Liver (tissue), 9 donors: Measurements from ENCODE around the gene CNTN2. TPM values are rescaled to one million over a fixed set of nuclear protein-coding genes. Genes with fewer than 3 reads are reported as not detected.

Experiments used
- DNase-seq: peaks from one replicate; pipeline ENCODE4 v3.0.0-alpha.2; 2017; ENCODE audit warnings: low spot score
- H3K27ac ChIP-seq, 2 donors: one replicate each; pipeline ENCODE4 v1.7.0; 2013; ENCODE audit warnings: inconsistent platforms in 2 of 2, low read length in 2 of 2, control low read depth in 1 of 2, low read depth in 1 of 2, mild to moderate bottlenecking in 1 of 2
- H3K27me3 ChIP-seq, 4 donors: one replicate each; pipeline versions ENCODE4 v1.6.1 to v1.7.0; 2013; ENCODE audit warnings: low read length in 3 of 4, inconsistent platforms in 1 of 4, mild to moderate bottlenecking in 1 of 4, moderate library complexity in 1 of 4; ENCODE audit not compliant: control insufficient read depth in 4 of 4, insufficient read depth in 4 of 4
- H3K36me3 ChIP-seq, 4 donors: one replicate each; pipeline versions ENCODE4 v1.6.1 to v1.7.0; 2013; ENCODE audit warnings: low read length in 3 of 4, mild to moderate bottlenecking in 3 of 4, low read depth in 1 of 4, moderate library complexity in 1 of 4; ENCODE audit not compliant: control insufficient read depth in 4 of 4, insufficient read depth in 3 of 4
- H3K4me1 ChIP-seq, 4 donors: one replicate each; pipeline versions ENCODE4 v1.6.1 to v1.7.0; 2013; ENCODE audit warnings: low read length in 3 of 4, mild to moderate bottlenecking in 3 of 4, moderate library complexity in 1 of 4; ENCODE audit not compliant: control insufficient read depth in 4 of 4, insufficient read depth in 4 of 4
- H3K4me3 ChIP-seq, 3 donors: one replicate each; pipeline versions ENCODE4 v1.6.1 to v1.7.0; 2013; ENCODE audit warnings: low read length in 3 of 3, control low read depth in 1 of 3, low read depth in 1 of 3, mild to moderate bottlenecking in 1 of 3
- H3K9ac ChIP-seq, 2 donors: one replicate each; pipeline ENCODE4 v1.7.0; 2013; ENCODE audit warnings: low read length in 2 of 2, mild to moderate bottlenecking in 2 of 2, moderate library complexity in 2 of 2, control low read depth in 1 of 2, low read depth in 1 of 2
- H3K9me3 ChIP-seq, 4 donors: one replicate each; pipeline versions ENCODE4 v1.6.1 to v1.7.0; 2013; ENCODE audit warnings: low read length in 3 of 4; ENCODE audit not compliant: control insufficient read depth in 4 of 4
- ATF3 ChIP-seq: IDR thresholded peaks from 2 replicates; pipeline ENCODE4 v1.6.1; 2016; ENCODE audit warnings: antibody characterized with exemption
- EGR1 ChIP-seq, 2 donors: IDR thresholded peaks; 2 replicates each; pipeline ENCODE4 v1.6.1; 2016 to 2018; ENCODE audit warnings: antibody characterized with exemption in 2 of 2, low read depth in 2 of 2
- FOXA1 ChIP-seq: IDR thresholded peaks from 2 replicates; pipeline ENCODE4 v1.6.1; 2016; ENCODE audit warnings: antibody characterized with exemption
- FOXA2 ChIP-seq: IDR thresholded peaks from 2 replicates; pipeline ENCODE4 v1.6.1; 2016; ENCODE audit warnings: antibody characterized with exemption
- GABPA ChIP-seq, 2 donors: IDR thresholded peaks in 1 of 2; conservative IDR thresholded peaks in 1 of 2; 2 replicates each; pipeline ENCODE4 v1.6.1; 2016; ENCODE audit warnings: antibody characterized with exemption in 2 of 2, mild to moderate bottlenecking in 1 of 2, moderate library complexity in 1 of 2
- HNF4A ChIP-seq, 2 donors: conservative IDR thresholded peaks; 2 replicates each; pipeline ENCODE4 v1.6.1; 2016; ENCODE audit warnings: antibody characterized with exemption in 2 of 2, mild to moderate bottlenecking in 2 of 2
- HNF4G ChIP-seq: IDR thresholded peaks from 2 replicates; pipeline ENCODE4 v1.6.1; 2016; ENCODE audit warnings: antibody characterized with exemption
- JUND ChIP-seq, 2 donors: IDR thresholded peaks; 2 replicates each; pipeline ENCODE4 v1.6.1; 2016; ENCODE audit warnings: antibody characterized with exemption in 2 of 2
- NR2F2 ChIP-seq: IDR thresholded peaks from 2 replicates; pipeline ENCODE4 v1.6.1; 2016; ENCODE audit warnings: antibody characterized with exemption
- REST ChIP-seq: IDR thresholded peaks from 2 replicates; pipeline ENCODE4 v1.6.1; 2016; ENCODE audit warnings: antibody characterized with exemption, mild to moderate bottlenecking
- RXRA ChIP-seq, 2 donors: IDR thresholded peaks; 2 replicates each; pipeline ENCODE4 v1.6.1; 2017 to 2018; ENCODE audit warnings: antibody characterized with exemption in 2 of 2, mild to moderate bottlenecking in 1 of 2
- TAF1 ChIP-seq: conservative IDR thresholded peaks from 2 replicates; pipeline ENCODE4 v1.6.1; 2016; ENCODE audit warnings: antibody characterized with exemption, mild to moderate bottlenecking
- WGBS: extraction: QIAGEN DNeasy Blood & Tissue Kit; methylation state at CpG from one replicate; pipeline ENCODE4 v1.1.7; 2013; 5-methylcytosine and 5-hydroxymethylcytosine counted together
- polyA plus RNA-seq, 2 donors: library from polyadenylated mRNA; stranded (reverse) in 1 of 2; unstranded in 1 of 2; fragments of 200-250 nt in 1 of 2; fragments of >200 nt in 1 of 2; fragmentation: Nextera tagmentation in 1 of 2; extraction: Ambion mirVana in 1 of 2; gene quantifications; one replicate each; pipeline versions ENCODE4 v1.2.1 to v1.2.3, GENCODE V29; 2013 to 2015
- total RNA-seq, 2 donors: library from RNA; depleted of rRNA; stranded (reverse); fragments of >200 nt; gene quantifications; one replicate each; pipeline ENCODE4 v1.2.3, GENCODE V29; 2014
- TF ChIP-seq, protein P1 (sequence below): fragments of 150-350 bp; IDR thresholded peaks from 2 replicates; pipeline ENCODE4 v1.5.1; 2017; ENCODE audit warnings: improper control_type of control experiment, low read depth, low read length; ENCODE audit not compliant: missing input control
- donor health status: healthy.
- donor health status: healthy.
- donor health status: healthy.
- donor health status: healthy.
- donor health status: healthy.

CNTN2 gene
- total and polyA plus RNA-seq, 4 donors: 0.05 to 0.25 (median 0.17) TPM

- TF ChIP-seq, protein P1, sequence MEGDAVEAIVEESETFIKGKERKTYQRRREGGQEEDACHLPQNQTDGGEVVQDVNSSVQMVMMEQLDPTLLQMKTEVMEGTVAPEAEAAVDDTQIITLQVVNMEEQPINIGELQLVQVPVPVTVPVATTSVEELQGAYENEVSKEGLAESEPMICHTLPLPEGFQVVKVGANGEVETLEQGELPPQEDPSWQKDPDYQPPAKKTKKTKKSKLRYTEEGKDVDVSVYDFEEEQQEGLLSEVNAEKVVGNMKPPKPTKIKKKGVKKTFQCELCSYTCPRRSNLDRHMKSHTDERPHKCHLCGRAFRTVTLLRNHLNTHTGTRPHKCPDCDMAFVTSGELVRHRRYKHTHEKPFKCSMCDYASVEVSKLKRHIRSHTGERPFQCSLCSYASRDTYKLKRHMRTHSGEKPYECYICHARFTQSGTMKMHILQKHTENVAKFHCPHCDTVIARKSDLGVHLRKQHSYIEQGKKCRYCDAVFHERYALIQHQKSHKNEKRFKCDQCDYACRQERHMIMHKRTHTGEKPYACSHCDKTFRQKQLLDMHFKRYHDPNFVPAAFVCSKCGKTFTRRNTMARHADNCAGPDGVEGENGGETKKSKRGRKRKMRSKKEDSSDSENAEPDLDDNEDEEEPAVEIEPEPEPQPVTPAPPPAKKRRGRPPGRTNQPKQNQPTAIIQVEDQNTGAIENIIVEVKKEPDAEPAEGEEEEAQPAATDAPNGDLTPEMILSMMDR: peak; percentile 55
- TF ChIP-seq GABPA (IDR thresholded peaks at IDR 0.05 in 1 of 2, conservative IDR thresholded peaks at IDR 0.05 in 1 of 2): peak; percentile 87 to 94
Measured at GRCh38 chr1:205121660-205122488, 78.9 kb downstream of the CNTN2 start, which contains the start of gene RBBP5 (continued).

- peaks cover 9 to 31% (median 22%) of the 10 kb centered on the region in 4 donors for H3K4me1 ChIP-seq
- H3K9ac ChIP-seq: peak overlapping the region; percentile 92 to 98
- TF ChIP-seq RXRA (IDR thresholded peaks at IDR 0.05) (no peak), ATF3 (no peak), NR2F2 (no peak), HNF4A (conservative IDR thresholded peaks at IDR 0.05) (no peak)
- TF ChIP-seq, protein P1: no peak
- peak overlapping the region; percentile 97 to 99 for H3K27ac ChIP-seq
- WGBS: 21% methylated on average over 9 of the region's 9 CpGs
- H3K27me3 ChIP-seq: no peaks in the 10 kb centered on the region
- no peaks in the 10 kb centered on the region for H3K9me3 ChIP-seq
- H3K36me3 ChIP-seq: peaks cover 0 to 2% (median under 1%) of the 10 kb centered on the region in 4 donors
- H3K4me3 ChIP-seq: peak overlapping the region; percentile 60 to 65 (median 64)
- no peak for DNase-seq
Measured at GRCh38 chr1:205122489-205122882, 79.5 kb downstream of the CNTN2 start.

- no peak for DNase-seq
- H3K36me3 ChIP-seq: no peaks in the 10 kb centered on the region
- H3K27ac ChIP-seq: no peak overlapping the region
- H3K27me3 ChIP-seq: no peaks in the 10 kb centered on the region
- no peaks in the 10 kb centered on the region for H3K9me3 ChIP-seq
- H3K9ac ChIP-seq: no peak overlapping the region
- no peak overlapping the region for H3K4me3 ChIP-seq
- peaks cover 9 to 26% (median 24%) of the 10 kb centered on the region in 4 donors for H3K4me1 ChIP-seq
- WGBS: 86% methylated on average over 7 of the region's 7 CpGs
- TF ChIP-seq EGR1 (IDR thresholded peaks at IDR 0.05; ENCODE audit: low read depth in 2 of 2): no peak
- no peak for TF ChIP-seq FOXA1
- no peak for TF ChIP-seq NR2F2
- TF ChIP-seq, protein P1: no peak
- no peak for TF ChIP-seq JUND (IDR thresholded peaks at IDR 0.05)
- TF ChIP-seq REST: no peak
- no peak for TF ChIP-seq TAF1
- TF ChIP-seq HNF4G: no peak
- TF ChIP-seq ATF3: no peak
- TF ChIP-seq FOXA2: no peak
Measured at GRCh38 chr1:205124726-205125125, 81.7 kb downstream of the CNTN2 start.
